A549 (cell line): Measurements from ENCODE around the gene DDB1. TPM values are rescaled to one million over a fixed set of nuclear protein-coding genes. Genes with fewer than 3 reads are reported as not detected.
A peak's percentile ranks its signal among the peaks of the same experiment; 100 is the strongest.

ENCODE experiments used
- ATAC-seq, 2 experiments: fragments of 200-7000 bp in 1 of 2; fragments of >200 bp in 1 of 2; cut with Nextera tagmentation in 1 of 2; cut with Tn5 transposase in 1 of 2; 3 replicates each; pipeline versions ENCODE4 v1.8.0 to v1.9.1; 2018 to 2020; ENCODE audit warnings: mild to moderate bottlenecking in 1 of 2, moderate library complexity in 1 of 2
- CTCF ChIA-PET: fragments of 300-600 bp; sonication (Branson Sonifier 250); formaldehyde crosslinking; extraction: SDS; loops from one replicate; lab custom pipeline; 2021; ENCODE audit warnings: antibody characterized with exemption, inconsistent platforms; lab: Yijun Ruan, JAX
- POLR2A ChIA-PET: fragments of 350-600 bp; formaldehyde crosslinking; extraction: SDS; loops from one replicate; lab custom pipeline; 2021; ENCODE audit warnings: antibody characterized with exemption, inconsistent platforms; lab: Yijun Ruan, JAX
- DNase-seq, 2 experiments: peaks; one replicate each; pipeline versions ENCODE4 v3.0.0 to v3.0.0-alpha.2; 2011 to 2016; ENCODE audit warnings: low read depth in 1 of 2, low spot score in 1 of 2
- FAIRE-seq: peaks from 2 replicates; lab custom pipeline; 2011; peaks lifted over from hg19 to GRCh38; lab: Jason Lieb, UNC
- H3K27ac ChIP-seq, 2 experiments: fragments of >200 bp; sonication (Bioruptor Twin); formaldehyde crosslinking; 3 replicates each; pipeline ENCODE4 v1.5.1; 2016 to 2017
- H3K4me1 ChIP-seq: fragments of >200 bp; sonication (Bioruptor Twin); formaldehyde crosslinking; 3 replicates; pipeline ENCODE4 v1.6.1; 2016
- H3K4me2 ChIP-seq: fragments of >200 bp; sonication (Bioruptor Twin); formaldehyde crosslinking; 3 replicates; pipeline ENCODE4 v1.6.1; 2016
- H3K4me3 ChIP-seq: fragments of >200 bp; sonication (Bioruptor Twin); formaldehyde crosslinking; 3 replicates; pipeline ENCODE4 v1.5.1; 2016
- H3K9me3 ChIP-seq: fragments of >200 bp; sonication (Bioruptor Twin); formaldehyde crosslinking; 3 replicates; pipeline ENCODE4 v1.6.1; 2016
- CBX2 ChIP-seq: fragments of 200-600 bp; sonication (generic); IDR thresholded peaks from 2 replicates; pipeline ENCODE4 v1.6.1; 2016; ENCODE audit warnings: low read depth, mild to moderate bottlenecking, borderline replicate concordance
- CBX8 ChIP-seq: fragments of 200-600 bp; sonication (generic); IDR thresholded peaks from 2 replicates; pipeline ENCODE4 v1.6.1; 2016
- CHD2 ChIP-seq: fragments of 150-350 bp; IDR thresholded peaks from 2 replicates; pipeline ENCODE4 v1.6.1; 2014; ENCODE audit warnings: low read length; ENCODE audit not compliant: partially characterized antibody
- CHD4 ChIP-seq: fragments of 200-600 bp; sonication (generic); IDR thresholded peaks from 2 replicates; pipeline ENCODE4 v1.6.1; 2016; ENCODE audit warnings: antibody characterized with exemption, mild to moderate bottlenecking, borderline replicate concordance
- HES2 ChIP-seq: fragments of >200 bp; sonication (Bioruptor Twin); formaldehyde crosslinking; IDR thresholded peaks from 2 replicates; pipeline ENCODE4 v1.6.1; 2016
- HEYL ChIP-seq: fragments of 250-450 bp; sonication (Bioruptor Pico); IDR thresholded peaks from 2 replicates; pipeline ENCODE4 v1.8.0; 2021; ENCODE audit warnings: mild to moderate bottlenecking, moderate library complexity
- HOXB13 ChIP-seq: fragments of 250-450 bp; sonication (Bioruptor Pico); IDR thresholded peaks from 2 replicates; pipeline ENCODE4 v1.5.0; 2020; ENCODE audit warnings: low read depth, mild to moderate bottlenecking, moderate library complexity
- JUN ChIP-seq, 2 experiments: fragments of >200 bp; sonication (Bioruptor Twin); formaldehyde crosslinking; IDR thresholded peaks; 2 replicates in 1 of 2; 3 replicates in 1 of 2; pipeline ENCODE4 v1.6.1; 2016 to 2017
- JUNB ChIP-seq: fragments of >200 bp; sonication (Bioruptor Twin); formaldehyde crosslinking; IDR thresholded peaks from 2 replicates; pipeline ENCODE4 v1.6.1; 2016
- KDM1A ChIP-seq: fragments of 200-600 bp; sonication (generic); IDR thresholded peaks from 2 replicates; pipeline ENCODE4 v1.6.1; 2016; ENCODE audit warnings: low read depth, mild to moderate bottlenecking
- MAFK ChIP-seq: fragments of 450-650 bp; IDR thresholded peaks from 2 replicates; pipeline ENCODE4 v1.6.1; 2014; ENCODE audit not compliant: partially characterized antibody
- POLR2AphosphoS2 ChIP-seq: conservative IDR thresholded peaks from 2 replicates; pipeline ENCODE4 v1.6.1; 2012; ENCODE audit warnings: low read length, improper control_type of control experiment, inconsistent platforms
- TP53 ChIP-seq: fragments of 250-450 bp; sonication (Bioruptor Pico); IDR thresholded peaks from 2 replicates; pipeline ENCODE4 v1.5.0; 2021; ENCODE audit warnings: mild to moderate bottlenecking, moderate library complexity
- ZFP36 ChIP-seq: fragments of 450-650 bp; IDR thresholded peaks from 2 replicates; pipeline ENCODE4 v1.6.1; 2014; ENCODE audit warnings: borderline replicate concordance; ENCODE audit not compliant: partially characterized antibody
- WGBS: methylation state at CpG from one replicate; pipeline ENCODE4 v1.1.6; 2017; ENCODE audit errors: missing lambda C conversion rate; 5-methylcytosine and 5-hydroxymethylcytosine counted together
- polyA plus RNA-seq, 4 experiments: library from polyadenylated mRNA; depleted of rRNA in 3 of 4; stranded (reverse); fragments of >200 nt; fragmentation: RNase III in 1 of 4; extraction: RNeasy Plus Mini Kit Qiagen cat#74134 plus additional on column Dnase treatment in 1 of 4; gene quantifications; 2 replicates in 3 of 4; 3 replicates in 1 of 4; pipeline ENCODE4 v1.2.3, GENCODE V29; 2011 to 2017
- TF ChIP-seq, protein P1 (sequence below): IDR thresholded peaks from 2 replicates; pipeline ENCODE4 v1.6.1; 2012
- TF ChIP-seq, protein P2 (sequence below): IDR thresholded peaks from 2 replicates; pipeline ENCODE4 v1.6.1; 2012; ENCODE audit warnings: low read depth, borderline replicate concordance
- TF ChIP-seq, protein P3 (sequence below): fragments of 250-450 bp; sonication (Bioruptor Pico); IDR thresholded peaks from 2 replicates; pipeline ENCODE4 v1.5.0; 2021; ENCODE audit warnings: mild to moderate bottlenecking, moderate library complexity, borderline replicate concordance

Gene DDB1
- polyA plus RNA-seq, 2 of the 4 experiments (the other 2 are of a cell fraction), result 149 to 222 TPM

- TF ChIP-seq CHD4 (no peak), CBX2 (no peak), HEYL (CRISPR knock-in tag) (no peak), HES2 (no peak), KDM1A (no peak), ZFP36 (no peak)
- TF ChIP-seq, protein P1, sequence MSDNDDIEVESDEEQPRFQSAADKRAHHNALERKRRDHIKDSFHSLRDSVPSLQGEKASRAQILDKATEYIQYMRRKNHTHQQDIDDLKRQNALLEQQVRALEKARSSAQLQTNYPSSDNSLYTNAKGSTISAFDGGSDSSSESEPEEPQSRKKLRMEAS, result no peak
Observed at GRCh38 chr11:61290905-61291690, 41.8 kb downstream of the DDB1 start (continued).

- Histone ChIP-seq H3K27ac (no peak overlapping the region), H3K4me1 (no peaks in the 10 kb centered on the region), H3K4me3 (no peak overlapping the region), H3K4me2 (no peak overlapping the region), H3K9me3 (no peaks in the 10 kb centered on the region)
- ATAC-seq, result no peak
- DNase-seq, result no peak
- CTCF ChIA-PET, result interaction anchor here (1.6 kb wide), 1 partner anchor 49 kb away, joined by 5 read pairs; no protein-coding TSS in a partner anchor
- WGBS, result 80% methylated on average over 14 of the region's 14 CpGs
- POLR2A ChIA-PET, result no interaction called here
- TF ChIP-seq, protein P2, sequence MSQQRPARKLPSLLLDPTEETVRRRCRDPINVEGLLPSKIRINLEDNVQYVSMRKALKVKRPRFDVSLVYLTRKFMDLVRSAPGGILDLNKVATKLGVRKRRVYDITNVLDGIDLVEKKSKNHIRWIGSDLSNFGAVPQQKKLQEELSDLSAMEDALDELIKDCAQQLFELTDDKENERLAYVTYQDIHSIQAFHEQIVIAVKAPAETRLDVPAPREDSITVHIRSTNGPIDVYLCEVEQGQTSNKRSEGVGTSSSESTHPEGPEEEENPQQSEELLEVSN, result no peak
- TF ChIP-seq, protein P3, sequence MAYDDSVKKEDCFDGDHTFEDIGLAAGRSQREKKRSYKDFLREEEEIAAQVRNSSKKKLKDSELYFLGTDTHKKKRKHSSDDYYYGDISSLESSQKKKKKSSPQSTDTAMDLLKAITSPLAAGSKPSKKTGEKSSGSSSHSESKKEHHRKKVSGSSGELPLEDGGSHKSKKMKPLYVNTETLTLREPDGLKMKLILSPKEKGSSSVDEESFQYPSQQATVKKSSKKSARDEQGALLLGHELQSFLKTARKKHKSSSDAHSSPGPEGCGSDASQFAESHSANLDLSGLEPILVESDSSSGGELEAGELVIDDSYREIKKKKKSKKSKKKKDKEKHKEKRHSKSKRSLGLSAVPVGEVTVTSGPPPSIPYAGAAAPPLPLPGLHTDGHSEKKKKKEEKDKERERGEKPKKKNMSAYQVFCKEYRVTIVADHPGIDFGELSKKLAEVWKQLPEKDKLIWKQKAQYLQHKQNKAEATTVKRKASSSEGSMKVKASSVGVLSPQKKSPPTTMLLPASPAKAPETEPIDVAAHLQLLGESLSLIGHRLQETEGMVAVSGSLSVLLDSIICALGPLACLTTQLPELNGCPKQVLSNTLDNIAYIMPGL, result no peak
- TF ChIP-seq CBX8 (no peak), TP53 (CRISPR knock-in tag) (no peak), POLR2AphosphoS2 (no peak), HOXB13 (CRISPR knock-in tag) (no peak), JUN (IDR thresholded peaks at IDR 0.05) (no peak)
- TF ChIP-seq, all 56 proteins: peak for 0
- FAIRE-seq, result no peak
Observed at GRCh38 chr11:61287338-61287977, 45.4 kb downstream of the DDB1 start.

- ChIA-PET CTCF (interaction anchor here (2.3 kb wide), 1 partner anchor 10 kb away, joined by 8 read pairs; no protein-coding TSS in a partner anchor), POLR2A (no interaction called here)
- 62% methylated on average over 4 of the region's 4 CpGs for WGBS
- Histone ChIP-seq H3K4me2 (no peak overlapping the region), H3K27ac (no peak overlapping the region), H3K4me1 (peaks cover 3% of the 10 kb centered on the region; the same call in 1 of the 3 replicates), H3K9me3 (no peaks in the 10 kb centered on the region), H3K4me3 (no peak overlapping the region)
- no peak for DNase-seq
- no peak for TF ChIP-seq CHD2
- TF ChIP-seq JUNB, result no peak
- peak; percentile 26 for TF ChIP-seq MAFK
- FAIRE-seq, result no peak
- ATAC-seq, result no peak
Observed at GRCh38 chr11:61283613-61284012, 49.3 kb downstream of the DDB1 start.
